ENCODE results near the gene DCUN1D2.

DCUN1D2 gene

GRCh38 chr13:113449693-113450347 lies 40.7 kb downstream of the DCUN1D2 start:
- Histone ChIP-seq H3K27me3 (ENCODE audit: control insufficient read depth in 1 of 2, insufficient read depth in 2 of 2, low read length in 2 of 2) (no peaks in the 10 kb centered on the region), H3K27ac (ENCODE audit: low read depth, low read length) (no peak overlapping the region), H3K9ac (ENCODE audit: low read length) (no peak overlapping the region), H3K9me3 (ENCODE audit: low read length) (no peaks in the 10 kb centered on the region), H3K36me3 (ENCODE audit: insufficient read depth, low read length) (no peaks in the 10 kb centered on the region), H3K4me3 (ENCODE audit: low read depth in 1 of 2, low read length in 2 of 2) (no peak overlapping the region), H3K4me1 (ENCODE audit: insufficient read depth, low read length) (peaks cover 12% of the 10 kb centered on the region)

GRCh38 chr13:113448885-113449692 lies 41.4 kb downstream of the DCUN1D2 start:
- no peaks in the 10 kb centered on the region for H3K9me3 ChIP-seq (ENCODE audit: low read length)
- H3K27ac ChIP-seq (ENCODE audit: low read depth, low read length), result no peak overlapping the region
- no peak overlapping the region for H3K9ac ChIP-seq (ENCODE audit: low read length)
- no peak overlapping the region for H3K4me3 ChIP-seq (ENCODE audit: low read depth in 1 of 2, low read length in 2 of 2)
- H3K27me3 ChIP-seq (ENCODE audit: control insufficient read depth in 1 of 2, insufficient read depth in 2 of 2, low read length in 2 of 2), result no peaks in the 10 kb centered on the region
- peaks cover 8% of the 10 kb centered on the region for H3K4me1 ChIP-seq (ENCODE audit: insufficient read depth, low read length)
- no peaks in the 10 kb centered on the region for H3K36me3 ChIP-seq (ENCODE audit: insufficient read depth, low read length)

- Histone ChIP-seq H3K9ac (ENCODE audit: low read length) (no peak overlapping the region), H3K4me3 (ENCODE audit: low read depth in 1 of 2, low read length in 2 of 2) (no peak overlapping the region), H3K9me3 (ENCODE audit: low read length) (no peaks in the 10 kb centered on the region), H3K4me1 (ENCODE audit: insufficient read depth, low read length) (peaks cover 2% of the 10 kb centered on the region), H3K27ac (ENCODE audit: low read depth, low read length) (no peak overlapping the region), H3K27me3 (ENCODE audit: control insufficient read depth in 1 of 2, insufficient read depth in 2 of 2, low read length in 2 of 2) (no peaks in the 10 kb centered on the region), H3K36me3 (ENCODE audit: insufficient read depth, low read length) (no peaks in the 10 kb centered on the region)
These were observed 42.0 kb downstream of the DCUN1D2 start for GRCh38 chr13:113448545-113448884.

- Histone ChIP-seq H3K36me3 (ENCODE audit: insufficient read depth, low read length) (no peaks in the 10 kb centered on the region), H3K27ac (ENCODE audit: low read depth, low read length) (no peak overlapping the region), H3K9ac (ENCODE audit: low read length) (no peak overlapping the region), H3K4me1 (ENCODE audit: insufficient read depth, low read length) (no peaks in the 10 kb centered on the region), H3K4me3 (ENCODE audit: low read depth in 1 of 2, low read length in 2 of 2) (no peak overlapping the region), H3K27me3 (ENCODE audit: control insufficient read depth in 1 of 2, insufficient read depth in 2 of 2, low read length in 2 of 2) (no peaks in the 10 kb centered on the region), H3K9me3 (ENCODE audit: low read length) (no peaks in the 10 kb centered on the region)
These were observed 42.9 kb downstream of the DCUN1D2 start for GRCh38 chr13:113447596-113447995.

GRCh38 chr13:113446488-113446854 lies 44.0 kb downstream of the DCUN1D2 start:
- Histone ChIP-seq H3K9ac (ENCODE audit: low read length) (no peak overlapping the region), H3K4me1 (ENCODE audit: insufficient read depth, low read length) (no peaks in the 10 kb centered on the region), H3K27me3 (ENCODE audit: control insufficient read depth in 1 of 2, insufficient read depth in 2 of 2, low read length in 2 of 2) (no peaks in the 10 kb centered on the region), H3K9me3 (ENCODE audit: low read length) (no peaks in the 10 kb centered on the region), H3K4me3 (ENCODE audit: low read depth in 1 of 2, low read length in 2 of 2) (no peak overlapping the region), H3K36me3 (ENCODE audit: insufficient read depth, low read length) (no peaks in the 10 kb centered on the region), H3K27ac (ENCODE audit: low read depth, low read length) (no peak overlapping the region)

- Histone ChIP-seq H3K4me1 (ENCODE audit: insufficient read depth, low read length) (no peaks in the 10 kb centered on the region), H3K4me3 (ENCODE audit: low read depth in 1 of 2, low read length in 2 of 2) (no peak overlapping the region), H3K36me3 (ENCODE audit: insufficient read depth, low read length) (no peaks in the 10 kb centered on the region), H3K27ac (ENCODE audit: low read depth, low read length) (no peak overlapping the region), H3K9me3 (ENCODE audit: low read length) (no peaks in the 10 kb centered on the region), H3K27me3 (ENCODE audit: control insufficient read depth in 1 of 2, insufficient read depth in 2 of 2, low read length in 2 of 2) (no peaks in the 10 kb centered on the region), H3K9ac (ENCODE audit: low read length) (no peak overlapping the region)
These were observed 44.6 kb downstream of the DCUN1D2 start for GRCh38 chr13:113445791-113446487.

- no peak overlapping the region for H3K9ac ChIP-seq (ENCODE audit: low read length)
- H3K4me1 ChIP-seq (ENCODE audit: insufficient read depth, low read length), result no peaks in the 10 kb centered on the region
- H3K36me3 ChIP-seq (ENCODE audit: insufficient read depth, low read length), result no peaks in the 10 kb centered on the region
These were observed 46.5 kb downstream of the DCUN1D2 start for GRCh38 chr13:113443991-113444390.

GRCh38 chr13:113442985-113443362 lies 47.5 kb downstream of the DCUN1D2 start:
- no peak overlapping the region for H3K9ac ChIP-seq (ENCODE audit: low read length)
- H3K4me3 ChIP-seq (ENCODE audit: low read depth in 1 of 2, low read length in 2 of 2), result no peak overlapping the region
- H3K27me3 ChIP-seq (ENCODE audit: control insufficient read depth in 1 of 2, insufficient read depth in 2 of 2, low read length in 2 of 2), result no peaks in the 10 kb centered on the region
- no peaks in the 10 kb centered on the region for H3K9me3 ChIP-seq (ENCODE audit: low read length)
- no peaks in the 10 kb centered on the region for H3K36me3 ChIP-seq (ENCODE audit: insufficient read depth, low read length)
- no peak overlapping the region for H3K27ac ChIP-seq (ENCODE audit: low read depth, low read length)
- H3K4me1 ChIP-seq (ENCODE audit: insufficient read depth, low read length), result no peaks in the 10 kb centered on the region

More at GRCh38 chr13:113443991-113444390, 46.5 kb downstream of the DCUN1D2 start:
- Histone ChIP-seq H3K27me3 (ENCODE audit: control insufficient read depth in 1 of 2, insufficient read depth in 2 of 2, low read length in 2 of 2) (no peaks in the 10 kb centered on the region), H3K4me3 (ENCODE audit: low read depth in 1 of 2, low read length in 2 of 2) (no peak overlapping the region), H3K27ac (ENCODE audit: low read depth, low read length) (no peak overlapping the region), H3K9me3 (ENCODE audit: low read length) (no peaks in the 10 kb centered on the region)

GRCh38 chr13:113442354-113442984 lies 48.0 kb downstream of the DCUN1D2 start:
- no peaks in the 10 kb centered on the region for H3K9me3 ChIP-seq (ENCODE audit: low read length)
- no peak overlapping the region for H3K4me3 ChIP-seq (ENCODE audit: low read depth in 1 of 2, low read length in 2 of 2)
- H3K27me3 ChIP-seq (ENCODE audit: control insufficient read depth in 1 of 2, insufficient read depth in 2 of 2, low read length in 2 of 2), result no peaks in the 10 kb centered on the region
- peaks cover under 1% of the 10 kb centered on the region for H3K4me1 ChIP-seq (ENCODE audit: insufficient read depth, low read length)
- no peak overlapping the region for H3K9ac ChIP-seq (ENCODE audit: low read length)
- no peak overlapping the region for H3K27ac ChIP-seq (ENCODE audit: low read depth, low read length)
- H3K36me3 ChIP-seq (ENCODE audit: insufficient read depth, low read length), result no peaks in the 10 kb centered on the region

GRCh38 chr13:113441661-113442060 lies 48.9 kb downstream of the DCUN1D2 start:
- no peaks in the 10 kb centered on the region for H3K9me3 ChIP-seq (ENCODE audit: low read length)

GRCh38 chr13:113437408-113438010 lies 53.0 kb downstream of the DCUN1D2 start:
- no peak overlapping the region for H3K27ac ChIP-seq (ENCODE audit: low read depth, low read length)
- H3K9ac ChIP-seq (ENCODE audit: low read length), result no peak overlapping the region
- H3K9me3 ChIP-seq (ENCODE audit: low read length), result no peaks in the 10 kb centered on the region
- H3K4me3 ChIP-seq (ENCODE audit: low read depth in 1 of 2, low read length in 2 of 2), result no peak overlapping the region
- no peaks in the 10 kb centered on the region for H3K36me3 ChIP-seq (ENCODE audit: insufficient read depth, low read length)
- peaks cover 6% of the 10 kb centered on the region for H3K4me1 ChIP-seq (ENCODE audit: insufficient read depth, low read length)
- no peaks in the 10 kb centered on the region for H3K27me3 ChIP-seq (ENCODE audit: control insufficient read depth in 1 of 2, insufficient read depth in 2 of 2, low read length in 2 of 2)

More at GRCh38 chr13:113441661-113442060, 48.9 kb downstream of the DCUN1D2 start:
- Histone ChIP-seq H3K36me3 (ENCODE audit: insufficient read depth, low read length) (no peaks in the 10 kb centered on the region), H3K27ac (ENCODE audit: low read depth, low read length) (no peak overlapping the region), H3K9ac (ENCODE audit: low read length) (no peak overlapping the region), H3K27me3 (ENCODE audit: control insufficient read depth in 1 of 2, insufficient read depth in 2 of 2, low read length in 2 of 2) (no peaks in the 10 kb centered on the region), H3K4me1 (ENCODE audit: insufficient read depth, low read length) (peaks cover 6% of the 10 kb centered on the region), H3K4me3 (ENCODE audit: low read depth in 1 of 2, low read length in 2 of 2) (no peak overlapping the region)

All from muscle layer of colon (tissue), 2 donors.